ENCODE measurements around the gene AGMO.

DNA sequence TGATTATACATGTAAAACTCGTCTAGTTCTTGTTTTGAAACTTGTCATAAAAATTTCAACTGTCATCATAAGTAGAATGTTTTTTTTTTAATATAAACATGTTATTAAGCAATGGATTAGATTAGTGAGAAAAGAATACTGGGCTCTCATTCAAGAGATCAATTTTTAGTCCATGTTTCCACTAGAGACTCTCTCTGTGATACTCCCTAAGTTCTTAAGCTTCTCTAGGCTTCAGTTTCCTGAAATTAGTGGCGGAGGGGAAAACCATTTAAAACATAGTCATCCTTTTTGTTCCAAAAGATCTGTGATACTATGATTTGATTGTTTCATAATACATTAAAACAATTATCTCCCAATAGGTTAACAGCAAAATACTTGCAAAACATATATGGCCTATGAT lies 142.2 kb downstream of the AGMO start:
- TF ChIP-seq, protein P1, sequence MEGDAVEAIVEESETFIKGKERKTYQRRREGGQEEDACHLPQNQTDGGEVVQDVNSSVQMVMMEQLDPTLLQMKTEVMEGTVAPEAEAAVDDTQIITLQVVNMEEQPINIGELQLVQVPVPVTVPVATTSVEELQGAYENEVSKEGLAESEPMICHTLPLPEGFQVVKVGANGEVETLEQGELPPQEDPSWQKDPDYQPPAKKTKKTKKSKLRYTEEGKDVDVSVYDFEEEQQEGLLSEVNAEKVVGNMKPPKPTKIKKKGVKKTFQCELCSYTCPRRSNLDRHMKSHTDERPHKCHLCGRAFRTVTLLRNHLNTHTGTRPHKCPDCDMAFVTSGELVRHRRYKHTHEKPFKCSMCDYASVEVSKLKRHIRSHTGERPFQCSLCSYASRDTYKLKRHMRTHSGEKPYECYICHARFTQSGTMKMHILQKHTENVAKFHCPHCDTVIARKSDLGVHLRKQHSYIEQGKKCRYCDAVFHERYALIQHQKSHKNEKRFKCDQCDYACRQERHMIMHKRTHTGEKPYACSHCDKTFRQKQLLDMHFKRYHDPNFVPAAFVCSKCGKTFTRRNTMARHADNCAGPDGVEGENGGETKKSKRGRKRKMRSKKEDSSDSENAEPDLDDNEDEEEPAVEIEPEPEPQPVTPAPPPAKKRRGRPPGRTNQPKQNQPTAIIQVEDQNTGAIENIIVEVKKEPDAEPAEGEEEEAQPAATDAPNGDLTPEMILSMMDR (optimal IDR thresholded peaks at IDR 0.05 in 1 of 3, IDR thresholded peaks at IDR 0.05 in 1 of 3, conservative IDR thresholded peaks at IDR 0.05 in 1 of 3; ENCODE audit: extremely low read depth in 1 of 3, insufficient read depth in 2 of 3, low read length in 3 of 3): no peak
- no peak for TF ChIP-seq EZH2 (IDR thresholded peaks at IDR 0.05; ENCODE audit: low read length)

Measured in keratinocyte (primary cell).